Activated CD4-positive, CD25-positive, alpha-beta regulatory T cell treated with anti-CD3 and anti-CD28 coated beads, Interleukin-2, amount 50 U/mL, for 72 hours (primary cell): ENCODE results near the gene ZSWIM6.
A peak's percentile ranks its signal among the peaks of the same experiment; 100 is the strongest.

ENCODE experiments used
- DNase-seq: peaks from one replicate; pipeline ENCODE4 v3.0.0; 2021

Gene ZSWIM6

DNA sequence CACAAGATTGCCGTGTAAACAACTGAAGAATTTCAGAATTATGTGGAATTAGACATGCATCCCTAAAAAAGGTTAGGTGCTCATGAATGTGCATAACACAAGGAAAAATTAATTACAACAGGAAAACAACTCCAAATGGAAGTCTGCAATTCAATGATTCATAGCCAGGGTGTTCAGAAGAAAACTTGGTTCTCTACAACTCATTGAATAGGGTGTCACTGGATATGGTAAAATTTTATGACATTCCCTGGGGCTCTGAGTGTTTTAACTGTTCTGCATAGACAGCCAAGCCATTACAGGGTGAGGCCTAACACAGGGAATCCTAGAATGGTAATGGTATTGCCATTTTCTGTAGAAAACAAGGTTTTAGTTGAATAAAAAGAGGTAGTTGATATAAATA, 24.4 kb upstream of the ZSWIM6 start:
- no peak for DNase-seq

DNA sequence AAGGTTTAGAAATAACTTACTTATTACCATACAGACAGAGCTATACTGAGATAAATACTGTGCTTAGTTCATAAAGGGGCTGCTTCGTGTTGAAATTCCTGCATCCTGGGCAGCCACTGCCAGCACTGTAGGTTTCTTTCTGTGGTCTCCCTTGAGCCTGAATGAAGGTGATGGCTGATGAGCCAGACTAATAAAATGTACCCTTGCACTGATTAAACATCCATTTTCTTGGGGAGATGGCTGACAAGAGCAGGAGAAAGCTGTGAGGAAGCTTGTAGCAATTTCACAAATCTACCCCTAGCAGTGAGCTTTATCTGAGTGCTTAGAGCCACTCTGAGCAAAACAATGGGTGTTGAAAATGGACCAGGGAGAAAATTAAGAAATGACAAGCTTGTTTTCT, 23.3 kb upstream of the ZSWIM6 start:
- no peak for DNase-seq

DNA sequence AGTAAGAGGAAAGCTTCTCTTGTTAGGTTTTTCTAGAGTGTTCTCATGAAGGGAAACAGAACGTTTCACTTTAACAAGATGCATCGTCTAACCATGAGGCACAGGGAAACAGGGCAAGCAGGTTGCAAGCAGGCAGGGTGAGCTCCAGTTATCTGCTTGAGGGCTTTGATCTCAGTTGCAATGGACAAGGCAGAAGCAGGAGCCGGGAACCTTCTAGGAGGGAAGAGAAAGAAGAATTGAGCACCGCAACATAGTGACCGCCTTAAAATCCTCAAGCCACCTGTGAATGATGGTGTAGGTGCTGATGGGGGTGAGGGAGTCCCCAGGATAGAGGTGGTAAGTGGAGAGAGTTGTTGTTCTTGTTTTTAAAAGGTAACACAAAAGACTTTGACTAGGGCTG, 22.9 kb upstream of the ZSWIM6 start:
- DNase-seq = no peak

DNA sequence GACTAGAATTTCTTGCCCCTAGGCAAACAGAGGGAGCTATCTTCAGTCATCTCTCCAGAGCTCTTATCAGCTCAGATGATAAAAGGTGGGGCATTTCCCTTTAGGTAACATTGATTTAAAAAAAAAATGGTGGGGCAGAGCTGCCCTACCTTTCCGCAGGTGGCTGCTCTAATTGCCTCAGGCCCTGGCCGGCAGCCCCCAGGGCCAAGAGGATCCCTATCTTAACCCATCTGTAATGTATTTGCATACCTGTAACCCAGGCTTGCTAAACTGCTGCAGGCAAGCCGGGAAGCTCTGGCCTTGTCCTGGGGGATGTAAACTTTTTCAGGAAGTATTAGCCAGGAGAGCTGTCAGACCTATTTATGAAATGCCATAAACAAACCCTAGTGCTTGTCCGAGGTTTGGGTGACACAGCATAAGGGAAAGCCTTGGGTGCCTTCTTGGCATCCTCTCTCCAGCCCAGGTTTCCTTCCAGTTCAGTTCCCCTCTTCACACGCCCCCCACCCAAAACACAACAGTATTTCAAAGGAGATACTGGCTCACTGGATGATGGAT, 20.9 kb upstream of the ZSWIM6 start:
- DNase-seq = no peak

DNA sequence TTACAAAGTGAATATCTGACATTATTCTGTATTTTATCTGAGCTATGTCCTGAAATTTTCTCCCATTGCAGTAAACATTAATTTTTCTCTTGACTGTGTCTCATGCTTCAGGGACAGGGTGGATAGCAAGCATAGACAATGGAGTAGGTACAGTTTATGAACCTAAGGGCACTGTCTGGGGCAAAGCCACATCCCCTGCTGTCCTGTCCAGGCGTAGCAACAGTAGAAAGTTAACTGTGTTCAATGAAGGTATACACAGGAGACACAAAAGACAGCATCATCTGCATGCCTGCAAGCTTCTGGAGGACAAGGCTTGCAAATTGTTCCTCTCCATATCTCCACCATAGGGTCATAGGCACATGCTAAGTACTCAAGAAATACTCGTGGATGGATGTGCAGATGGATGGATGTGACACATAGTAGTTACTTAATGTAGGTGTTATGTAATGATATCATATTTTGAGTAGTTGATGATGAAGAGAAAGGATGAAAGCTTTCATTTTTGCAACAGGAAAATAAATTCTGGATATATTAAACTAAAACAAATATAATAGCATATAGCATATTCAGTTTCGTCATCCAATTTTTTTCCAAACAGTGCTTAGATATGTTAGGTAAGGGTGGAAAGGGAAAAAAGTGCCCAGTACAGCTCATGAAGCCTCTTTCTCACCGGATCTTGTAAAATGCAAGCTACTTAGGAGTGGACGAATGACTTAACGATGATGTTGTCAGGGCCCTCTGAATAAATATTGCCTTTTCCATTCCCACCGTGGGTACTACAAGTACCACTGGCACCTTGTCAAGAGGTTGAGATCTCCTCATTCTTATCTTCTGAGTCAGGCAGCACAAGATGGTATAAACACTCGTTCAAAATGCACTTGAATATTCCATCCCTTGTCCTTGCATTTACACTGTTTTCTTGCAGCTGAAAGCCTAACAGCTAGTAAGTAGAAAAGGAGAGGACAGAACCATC, 19.9 kb upstream of the ZSWIM6 start:
- DNase-seq = no peak

DNA sequence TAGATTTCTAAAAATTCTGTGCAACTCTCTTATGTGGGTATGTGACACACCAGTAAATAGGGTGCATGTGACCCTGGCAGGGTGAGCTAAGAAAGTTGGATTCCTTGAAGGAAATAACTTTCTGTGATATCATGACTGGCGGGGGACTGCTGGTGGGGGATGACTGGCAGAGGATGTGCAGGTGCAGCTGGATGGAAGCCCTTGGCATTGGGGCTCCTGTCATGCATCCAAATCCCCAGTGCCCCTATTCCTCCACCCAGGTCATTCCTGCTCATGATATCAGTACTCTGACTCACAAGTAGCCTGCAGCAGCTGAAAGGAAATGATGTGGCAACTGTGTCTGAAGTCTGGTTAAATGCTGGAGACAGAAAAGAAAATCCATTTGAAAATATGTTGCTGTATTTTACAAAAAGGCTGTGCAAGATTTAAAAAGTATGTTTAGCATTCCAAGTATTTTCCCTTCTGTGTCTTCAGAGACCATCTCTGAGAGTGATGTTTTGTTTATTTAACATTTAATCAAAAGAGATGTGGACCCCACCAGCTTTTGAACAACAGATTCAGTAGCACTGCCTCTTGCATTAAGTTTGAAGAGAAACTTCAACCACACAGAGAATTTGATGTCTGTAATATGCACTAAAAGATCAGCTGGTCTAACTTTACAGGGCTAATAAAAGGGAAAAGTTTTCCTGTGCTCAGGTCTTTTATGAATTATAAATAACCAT, 17.9 kb upstream of the ZSWIM6 start:
- DNase-seq = no peak

DNA sequence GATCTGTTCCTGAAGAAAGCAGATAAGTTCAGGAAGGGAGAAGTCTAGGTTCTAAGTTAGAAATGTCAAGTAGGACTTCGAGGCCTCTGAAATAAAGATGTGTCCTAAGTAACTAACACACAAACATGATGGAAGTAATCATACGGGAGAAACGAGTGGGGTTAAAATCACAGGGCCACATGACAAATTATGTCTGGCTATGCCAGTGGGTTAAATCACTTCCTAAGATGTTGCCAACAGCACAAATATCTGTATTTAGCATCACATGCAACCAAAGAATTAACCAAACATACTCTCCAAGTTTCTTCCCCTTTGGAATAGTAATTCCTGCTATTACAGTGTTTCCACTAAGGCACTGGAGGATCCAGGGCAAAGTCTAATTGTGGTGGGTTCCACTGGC, 13.7 kb upstream of the ZSWIM6 start:
- no peak for DNase-seq

DNA sequence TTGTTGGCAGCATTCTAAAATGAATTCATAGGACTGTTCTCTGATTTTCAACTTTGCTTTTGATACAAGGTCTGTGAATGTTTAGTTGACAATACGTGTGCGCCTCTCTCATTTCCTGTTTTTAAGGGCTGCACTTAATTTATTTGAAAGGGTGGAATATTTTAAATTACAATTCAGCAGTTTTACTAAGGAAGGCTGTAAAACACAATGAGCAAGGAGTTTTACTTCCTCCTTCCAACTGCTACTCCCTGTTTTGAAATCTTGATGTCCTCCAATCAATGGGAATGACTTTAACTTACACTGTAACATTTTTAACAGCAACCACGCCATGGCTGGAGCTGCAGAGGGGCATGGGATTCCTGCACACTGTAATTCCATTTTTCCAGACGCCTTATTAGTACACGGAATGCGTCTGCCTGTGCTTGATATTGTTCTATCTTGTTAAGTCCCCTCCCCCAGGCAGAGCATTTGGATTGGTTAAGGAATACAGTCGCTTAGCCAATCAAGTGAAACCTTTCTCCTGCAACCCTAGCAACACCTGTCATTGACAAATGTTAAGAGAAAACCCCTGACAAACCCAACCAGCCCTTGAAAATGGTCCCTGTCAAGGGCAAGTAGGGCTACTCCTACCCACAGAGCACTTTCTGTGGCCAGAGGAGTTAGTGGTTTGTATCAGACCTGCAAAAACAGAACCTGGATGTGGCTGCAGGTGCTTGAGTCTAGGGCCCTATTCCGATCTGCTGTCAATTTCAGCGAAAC, 12.5 kb upstream of the ZSWIM6 start:
- no peak for DNase-seq

DNA sequence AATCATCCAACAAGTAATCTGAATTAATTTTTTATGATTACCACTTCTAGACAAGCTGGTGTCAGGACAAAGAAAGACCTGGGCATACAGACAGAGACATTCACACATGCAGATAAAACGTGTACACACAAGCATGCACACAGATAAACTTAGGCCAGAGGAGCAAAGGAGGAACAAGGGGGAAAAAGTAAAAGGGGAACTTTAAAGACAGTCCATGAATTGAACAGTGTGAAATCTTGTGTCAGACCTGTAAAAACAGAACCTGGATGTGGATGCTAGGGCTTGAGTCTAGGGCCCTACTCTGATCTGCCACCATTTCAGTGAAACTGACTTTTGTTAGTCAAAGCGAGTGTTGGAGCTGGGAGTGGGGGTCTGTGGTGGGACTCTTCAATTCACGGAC, 11.2 kb upstream of the ZSWIM6 start:
- DNase-seq = no peak

DNA sequence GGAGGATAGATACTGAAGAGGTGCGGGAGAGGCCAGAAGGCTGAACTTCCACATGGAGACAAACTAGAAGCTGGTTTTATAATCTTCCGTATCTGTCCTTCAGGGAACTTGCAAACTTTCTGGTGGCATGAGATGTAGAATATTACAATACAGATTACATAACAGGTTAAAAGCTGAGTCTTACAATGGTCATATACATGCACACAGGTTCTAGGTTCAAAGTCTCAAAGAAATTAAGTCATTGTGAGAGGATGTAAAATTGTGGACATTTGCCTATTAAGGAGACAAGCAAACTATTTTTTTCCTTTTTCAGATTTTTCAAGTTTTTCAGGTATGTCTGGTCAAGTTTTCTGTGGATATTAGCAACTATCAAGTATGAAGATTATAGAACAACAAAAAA, 10.4 kb upstream of the ZSWIM6 start:
- DNase-seq = no peak

DNA sequence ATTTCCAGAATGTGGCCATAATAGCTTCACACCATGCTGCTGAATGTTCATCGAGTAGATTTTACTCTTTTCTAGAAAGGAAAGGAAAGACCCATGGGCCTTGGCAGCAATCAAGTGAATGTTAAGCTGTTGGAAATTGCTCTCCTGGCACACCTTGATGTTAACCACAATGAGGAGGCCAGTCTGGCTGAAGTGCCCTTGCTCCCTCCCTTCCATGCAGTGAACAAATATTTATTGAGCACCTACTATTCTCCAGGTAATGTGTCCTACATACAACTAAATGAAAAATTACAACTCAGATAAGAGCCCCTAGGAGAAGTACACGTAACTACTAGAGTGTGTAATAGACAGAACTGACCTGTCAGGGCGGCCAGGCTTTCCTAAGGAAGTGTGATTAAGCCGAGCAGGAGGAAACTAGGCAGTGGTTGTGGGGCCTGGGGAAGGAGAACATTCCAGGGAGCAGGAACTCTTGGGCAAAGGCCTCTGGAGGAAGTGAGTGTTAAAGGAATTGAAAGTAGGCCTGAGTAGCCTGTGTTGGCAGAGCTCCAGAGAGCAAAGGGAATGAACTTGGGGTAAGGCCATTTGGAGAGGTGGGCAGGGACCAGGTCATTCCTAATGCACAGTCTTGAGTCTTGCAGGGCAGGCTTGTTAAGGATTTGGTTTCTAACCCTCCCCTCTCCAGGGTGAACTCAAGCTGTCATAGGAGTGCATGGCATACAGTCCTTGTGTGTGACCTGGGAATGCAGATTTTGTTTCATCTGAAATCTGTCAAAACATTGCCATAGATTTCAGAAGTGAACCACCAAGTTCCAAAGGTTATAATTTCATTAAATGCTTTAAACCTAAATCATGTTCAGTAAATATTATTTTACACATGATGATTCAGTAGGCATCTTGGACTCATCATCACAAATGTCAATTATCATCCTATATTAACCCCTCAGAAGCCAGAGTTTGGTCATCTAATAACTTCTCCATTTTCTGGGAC, 9.0 kb upstream of the ZSWIM6 start:
- DNase-seq = no peak

DNA sequence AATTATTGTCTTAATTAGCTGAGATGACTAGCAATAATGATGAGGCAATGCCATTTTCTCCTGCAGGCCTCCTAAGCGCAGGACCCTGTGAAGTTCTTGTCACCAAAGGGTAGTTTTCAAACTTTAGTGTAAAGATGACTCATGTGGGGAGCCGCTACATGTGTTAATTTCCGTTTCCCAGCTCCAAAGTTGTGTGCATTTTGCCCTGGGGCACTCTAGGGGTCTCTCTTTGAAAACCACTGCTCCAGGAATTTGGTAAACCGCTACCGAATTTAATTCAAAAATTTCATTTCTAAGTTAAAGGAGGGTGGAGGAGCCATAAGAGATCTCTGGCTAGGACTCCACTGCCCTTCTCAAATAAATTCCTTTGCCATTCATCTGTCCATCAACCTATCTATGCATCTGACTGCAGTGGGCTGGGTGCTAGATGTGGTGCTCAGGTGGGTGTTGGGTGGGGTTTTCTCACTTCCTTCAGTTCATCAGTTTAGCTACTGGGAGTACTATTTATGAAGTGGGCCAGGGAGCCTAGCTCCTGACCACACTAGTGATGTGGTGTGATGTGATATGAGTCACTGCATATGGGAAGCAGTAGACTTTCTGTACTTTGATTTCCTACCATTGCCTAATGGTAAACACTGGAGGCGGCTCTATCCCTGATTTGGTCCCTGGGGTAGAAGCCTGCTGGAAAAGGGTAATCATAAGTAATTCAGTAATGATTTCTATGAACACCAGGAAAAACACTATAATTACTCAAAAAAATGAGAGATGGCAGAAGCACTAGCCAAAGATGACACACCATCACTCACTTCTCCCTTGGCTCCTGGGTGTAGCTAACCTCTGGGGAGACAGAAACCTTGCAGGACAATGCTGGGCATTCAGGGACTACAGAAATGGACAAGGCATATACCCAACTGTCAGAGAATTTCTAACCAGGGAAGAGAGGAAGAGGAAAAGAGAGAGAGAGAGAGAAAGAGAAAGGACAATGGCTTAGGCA, 4.0 kb upstream of the ZSWIM6 start:
- DNase-seq = no peak

DNA sequence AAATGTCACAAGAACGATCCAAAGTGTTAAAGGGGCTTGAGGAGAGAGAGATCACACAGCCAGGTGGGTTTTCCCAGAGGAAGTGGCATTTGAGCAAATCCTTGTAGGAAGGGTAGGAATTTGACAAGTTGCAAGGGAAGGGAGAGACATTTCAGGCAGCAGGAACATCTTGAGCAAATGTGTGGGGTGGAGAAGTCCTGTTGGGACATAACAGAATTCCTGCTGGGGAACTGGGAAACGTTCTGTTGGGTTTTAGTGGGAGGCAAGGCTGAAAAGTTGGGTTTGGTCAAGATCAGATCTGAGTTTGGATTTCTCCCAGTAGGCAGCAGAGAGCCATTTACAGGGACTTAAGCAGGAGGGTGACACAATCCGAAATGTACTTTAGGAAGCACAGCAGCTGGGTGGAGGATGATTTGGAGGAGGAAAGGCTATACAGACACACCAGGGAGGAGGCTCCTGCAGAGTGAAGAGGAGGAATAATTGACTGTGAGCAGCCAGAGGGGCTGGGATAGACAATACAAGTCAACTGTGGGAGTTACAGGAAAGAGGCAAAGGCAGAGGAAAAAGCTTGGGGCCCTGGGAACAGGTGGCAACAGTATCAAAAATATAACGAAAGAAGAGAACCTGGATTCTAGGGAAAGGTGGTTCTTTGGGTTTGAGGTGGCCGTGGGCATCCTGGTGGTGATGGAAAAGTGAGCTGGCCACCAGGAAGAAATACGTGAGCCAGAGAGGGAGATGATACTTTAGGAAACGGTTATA, 3.1 kb upstream of the ZSWIM6 start:
- no peak for DNase-seq

DNA sequence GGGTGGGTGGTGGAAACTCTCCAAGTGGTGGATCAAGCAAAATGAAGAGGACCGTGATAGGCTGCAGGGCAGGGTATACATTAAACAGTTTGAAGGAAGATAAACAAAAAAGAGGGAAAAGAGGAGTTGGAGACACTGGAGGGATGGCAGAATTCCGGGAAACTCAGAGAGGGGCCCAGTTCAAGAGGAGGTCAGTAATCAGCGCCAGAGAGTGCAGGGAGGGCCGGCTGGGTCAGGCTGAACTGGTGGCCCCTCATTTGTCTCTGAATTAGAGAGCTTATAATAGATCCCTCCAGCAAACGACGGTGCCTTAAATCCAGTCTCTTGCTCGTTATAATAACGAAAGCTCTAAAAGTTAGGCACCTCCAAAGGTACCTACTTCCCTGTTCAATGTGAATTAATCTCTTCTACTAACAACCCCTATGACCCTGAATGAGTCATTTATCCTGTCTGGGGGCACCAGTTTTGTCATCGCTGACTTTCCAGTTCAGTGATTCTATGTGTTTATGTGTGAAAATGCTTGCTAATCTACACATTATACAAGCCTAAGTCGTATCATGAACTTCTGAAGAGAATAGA, 2.4 kb upstream of the ZSWIM6 start:
- no peak for DNase-seq

DNA sequence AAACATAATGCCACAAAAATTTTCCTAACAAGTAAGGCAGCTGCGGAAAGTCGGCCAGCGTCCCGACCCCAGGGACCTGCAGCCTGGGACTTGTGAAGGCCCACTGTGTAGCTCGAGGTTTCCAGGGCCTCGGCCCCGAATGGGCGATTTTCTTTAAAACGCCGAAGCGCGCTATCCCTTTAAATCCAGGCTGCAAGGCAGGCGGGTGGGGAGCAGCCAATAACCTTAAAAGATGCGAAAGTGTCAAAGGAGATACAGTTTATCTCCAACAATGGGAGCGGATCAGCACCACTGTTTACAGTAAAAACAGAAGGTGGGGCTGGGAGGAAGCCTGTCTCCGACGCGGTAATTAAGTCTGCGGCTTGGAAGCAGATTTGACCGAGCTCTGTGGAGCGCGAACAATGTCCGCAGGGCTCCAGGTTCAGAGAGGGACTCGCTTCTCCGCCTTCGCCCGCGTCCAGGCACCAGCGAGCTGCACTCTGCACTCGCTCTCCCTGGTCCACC, 1.7 kb upstream of the ZSWIM6 start:
- DNase-seq = no peak

DNA sequence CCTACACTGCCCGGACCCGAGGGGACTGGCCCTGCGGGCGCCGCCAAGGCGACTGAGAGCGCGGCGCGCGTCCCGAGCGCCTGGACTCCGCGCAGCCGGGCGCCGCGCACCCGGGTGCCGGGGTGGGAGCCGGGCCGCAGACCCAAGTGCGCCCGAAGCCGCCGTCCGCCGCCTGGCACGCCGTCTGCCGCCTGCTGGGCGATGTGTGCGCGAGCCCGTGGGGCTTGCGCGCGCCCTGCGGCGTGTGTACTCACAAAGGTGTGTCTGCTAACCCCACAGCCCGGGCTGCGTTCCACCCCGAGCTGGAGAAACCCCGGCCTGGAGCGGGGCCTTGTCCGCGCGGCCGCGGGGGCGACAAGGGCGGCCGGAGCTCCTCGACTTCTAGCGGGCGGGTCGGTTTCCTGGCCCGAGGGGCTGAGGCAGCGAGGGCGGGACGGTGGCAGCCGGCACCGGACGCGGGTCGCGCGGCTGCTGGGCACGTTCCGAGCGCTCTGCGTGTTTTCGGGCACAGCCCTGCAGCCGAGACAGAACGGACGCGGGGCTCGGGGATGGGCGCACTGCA, 1.1 kb upstream of the ZSWIM6 start:
- DNase-seq = peak; percentile 73

DNA sequence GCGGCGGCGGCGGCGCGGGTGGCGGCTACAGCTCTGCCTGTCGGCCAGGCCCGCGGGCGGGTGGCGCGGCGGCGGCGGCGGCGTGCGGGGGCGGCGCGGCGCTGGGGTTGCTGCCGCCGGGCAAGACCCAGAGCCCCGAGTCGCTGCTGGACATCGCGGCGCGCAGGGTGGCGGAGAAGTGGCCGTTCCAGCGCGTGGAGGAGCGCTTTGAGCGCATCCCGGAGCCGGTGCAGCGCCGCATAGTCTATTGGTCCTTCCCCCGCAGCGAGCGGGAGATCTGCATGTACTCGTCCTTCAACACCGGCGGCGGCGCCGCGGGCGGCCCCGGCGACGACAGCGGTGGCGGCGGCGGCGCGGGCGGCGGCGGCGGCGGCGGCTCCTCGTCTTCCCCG, 296 bp downstream of the ZSWIM6 start:
- DNase-seq = no peak

DNA sequence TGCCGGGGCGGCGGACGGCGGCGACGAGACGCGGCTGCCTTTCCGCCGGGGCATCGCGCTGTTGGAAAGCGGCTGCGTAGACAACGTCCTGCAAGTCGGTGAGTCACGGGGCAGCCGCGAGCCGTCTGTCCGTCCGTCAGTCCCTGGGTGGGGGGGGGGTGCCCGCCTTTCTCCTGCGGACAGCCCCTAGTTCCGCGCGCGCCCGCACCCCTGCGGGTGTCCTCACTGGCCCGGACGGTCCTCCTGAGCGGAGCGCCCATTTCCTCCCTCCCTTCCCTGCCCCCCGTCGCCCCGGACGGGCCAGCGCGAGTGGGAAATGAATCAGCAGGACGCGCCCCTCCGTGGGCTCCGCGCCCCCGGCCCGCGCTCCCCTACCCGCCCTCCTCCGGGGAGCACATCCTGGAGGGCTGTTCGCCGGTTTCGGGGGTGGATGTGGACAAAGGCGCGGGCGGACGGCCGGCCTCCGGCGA, 828 bp downstream of the ZSWIM6 start:
- peak; percentile 49 for DNase-seq
